Brain pericyte (primary cell): ENCODE results near the gene NUP133.
"Not testable (repeated sequence)": the region's sequence is repeated elsewhere in the genome, so short reads cannot be mapped to it uniquely, and the experiment has no call there.

Source experiments
- DNase-seq: peaks from one replicate; pipeline ENCODE4 v3.0.0-alpha.2; 2012; ENCODE audit warnings: low read depth, low spot score

The NUP133 gene

DNA sequence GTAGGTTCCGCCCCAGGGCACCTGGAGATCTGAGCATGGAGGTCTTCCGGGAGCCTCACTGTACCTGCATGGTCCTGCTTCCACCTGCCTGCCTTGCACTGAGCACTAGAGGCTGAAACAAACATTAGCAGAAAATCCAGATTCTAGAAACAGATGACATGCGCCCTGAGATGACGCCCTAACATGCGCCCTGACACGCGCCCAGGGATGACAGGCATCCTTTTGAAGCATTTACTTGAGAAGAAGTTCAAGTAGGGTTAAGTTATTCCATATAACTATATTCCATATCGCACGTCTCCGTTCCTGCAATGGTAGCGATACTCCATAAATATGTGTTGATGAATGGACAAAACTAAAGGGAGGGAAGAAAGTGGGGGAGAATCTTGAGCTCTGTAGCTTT lies 87.9 kb downstream of the NUP133 start:
- no peak for DNase-seq

DNA sequence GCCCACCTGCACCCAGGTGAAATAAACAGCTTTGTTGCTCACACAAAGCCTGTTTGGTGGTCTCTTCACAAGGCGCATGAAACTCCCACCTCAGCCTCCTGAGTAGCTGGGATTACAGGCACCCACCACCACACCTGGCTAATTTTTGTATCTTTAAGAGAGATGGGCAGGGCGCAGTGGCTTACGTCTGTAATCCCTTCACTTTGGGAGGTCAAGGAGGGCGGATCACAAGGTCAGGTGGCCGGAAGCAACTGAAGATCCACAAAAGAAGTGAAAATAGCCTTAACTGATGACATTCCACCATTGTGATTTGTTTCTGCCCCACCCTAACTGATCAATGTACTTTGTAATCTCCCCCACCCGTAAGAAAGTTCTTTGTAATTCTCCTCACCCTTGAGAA lies 89.6 kb downstream of the NUP133 start:
- DNase-seq: not testable (repeated sequence)

- not testable (repeated sequence) for DNase-seq
Observed at GRCh38 chr1:229412810-229413209, 95.3 kb downstream of the NUP133 start.

- DNase-seq: no peak
Observed at GRCh38 chr1:229412056-229412455, 96.1 kb downstream of the NUP133 start.

GRCh38 chr1:229411434-229412055 lies 96.6 kb downstream of the NUP133 start:
- no peak for DNase-seq

DNA sequence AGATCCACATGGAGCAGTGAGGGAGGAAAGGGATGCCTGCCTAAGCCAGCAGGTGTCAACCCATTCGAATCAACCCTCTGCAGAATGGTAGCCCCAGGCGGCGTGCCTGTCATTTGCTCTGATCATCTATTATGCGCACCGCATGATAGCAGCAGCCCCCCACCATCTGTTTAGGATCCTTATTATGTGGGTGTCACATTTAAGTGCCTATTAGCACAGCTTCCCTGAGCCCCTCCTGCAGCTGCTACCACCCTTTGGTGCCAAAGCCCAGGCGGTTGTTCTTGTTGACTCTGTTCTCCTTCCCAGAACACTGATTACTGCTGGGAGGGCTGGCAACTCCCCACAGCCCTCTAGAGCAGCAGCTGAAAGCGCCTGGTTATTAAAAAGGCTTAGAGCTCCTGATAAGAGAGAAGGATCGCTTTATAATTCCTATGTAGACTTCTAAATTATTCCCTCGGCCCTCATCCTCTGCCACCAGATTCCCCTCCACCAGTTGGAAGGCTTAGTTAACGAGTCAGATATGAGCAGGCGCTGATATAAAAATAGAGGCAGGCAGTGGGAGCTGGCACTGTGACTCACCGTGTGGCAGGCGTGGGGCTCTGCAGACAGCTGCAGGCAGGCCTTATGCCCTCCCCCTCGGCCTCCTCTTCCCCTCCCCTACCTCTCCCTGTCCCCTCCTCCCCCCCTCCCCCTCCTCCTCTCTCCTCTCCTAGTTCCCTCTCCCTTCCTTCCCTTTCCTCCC lies 97.3 kb downstream of the NUP133 start:
- no peak for DNase-seq

GRCh38 chr1:229410370-229410691 lies 97.8 kb downstream of the NUP133 start:
- DNase-seq: no peak

GRCh38 chr1:229409616-229410369 lies 98.3 kb downstream of the NUP133 start:
- no peak for DNase-seq

DNA sequence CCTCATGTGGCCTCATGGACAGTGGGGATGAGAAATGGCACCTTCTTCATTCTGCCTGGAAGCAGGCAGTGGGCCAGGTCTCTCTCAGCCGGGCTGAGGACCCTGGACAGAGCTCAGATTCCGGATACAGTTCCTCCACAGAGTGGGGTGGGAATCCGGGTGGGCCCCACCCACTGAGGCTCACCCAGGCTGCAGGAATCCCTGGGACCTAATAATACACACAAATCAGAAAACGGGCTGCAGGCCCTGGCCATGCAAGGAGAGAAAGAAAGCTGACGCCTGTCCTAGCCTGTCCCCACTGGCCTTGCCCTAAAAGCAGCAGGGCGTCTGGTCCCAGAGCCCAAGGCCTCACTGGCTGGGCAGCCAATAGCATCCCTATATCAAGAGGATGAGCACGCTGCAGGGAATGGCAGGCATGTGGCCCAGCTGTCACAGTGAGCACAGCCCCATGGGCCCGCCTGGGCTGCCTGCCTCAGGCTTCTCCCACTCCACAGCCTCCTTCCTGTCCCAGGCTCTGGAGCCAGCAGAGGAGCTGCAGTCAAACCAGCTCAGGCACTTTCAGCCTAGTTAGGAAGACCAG lies 99.6 kb downstream of the NUP133 start:
- no peak for DNase-seq

- DNase-seq: no peak
Observed at GRCh38 chr1:229407206-229408026, 100.7 kb downstream of the NUP133 start.

GRCh38 chr1:229406798-229407197 lies 101.3 kb downstream of the NUP133 start:
- no peak for DNase-seq

DNA sequence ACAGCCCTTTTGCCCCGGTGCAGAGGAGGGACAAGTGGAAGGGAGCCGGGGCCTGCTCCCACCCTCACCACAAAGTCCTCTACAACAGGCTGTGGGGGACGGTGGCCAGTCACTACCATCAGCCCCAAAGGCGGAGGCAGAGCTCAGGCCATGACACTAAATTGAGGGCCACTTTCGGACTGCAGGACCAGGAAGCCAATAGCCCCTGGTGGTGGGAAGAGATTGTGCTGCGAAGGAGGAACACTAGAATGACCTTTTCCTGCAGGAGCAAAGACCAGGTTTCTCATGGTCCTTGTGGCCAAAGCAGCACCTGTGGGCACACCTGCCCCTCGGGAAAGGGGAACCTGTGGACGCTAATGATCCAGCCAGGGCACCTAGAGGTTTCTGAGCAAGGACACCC lies 104.6 kb downstream of the NUP133 start:
- DNase-seq: no peak

- DNase-seq: no peak
Observed at GRCh38 chr1:229402993-229403392, 105.1 kb downstream of the NUP133 start.

GRCh38 chr1:229402329-229402728 lies 105.8 kb downstream of the NUP133 start:
- not testable (repeated sequence) for DNase-seq

DNA sequence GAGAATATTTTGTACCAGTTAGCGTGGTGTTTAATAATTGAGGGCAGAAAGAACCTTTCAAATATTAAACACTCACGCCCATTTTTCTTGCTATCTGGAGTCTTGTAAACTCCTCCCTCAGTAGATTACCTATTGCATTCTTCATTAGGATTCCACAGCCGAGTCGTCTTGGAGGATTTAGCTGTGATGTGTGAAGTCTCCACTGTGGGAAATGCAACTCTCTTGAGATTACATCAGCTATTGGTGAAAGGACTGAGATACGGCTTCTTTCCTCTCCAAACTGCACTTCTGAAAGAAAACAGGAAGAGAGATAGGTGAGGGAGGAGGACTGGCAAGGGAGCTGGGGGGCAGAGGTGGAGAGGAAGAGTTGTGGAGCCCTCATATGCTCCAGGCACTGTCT lies 110.4 kb downstream of the NUP133 start:
- no peak for DNase-seq

GRCh38 chr1:229396585-229397206 lies 111.4 kb downstream of the NUP133 start:
- DNase-seq: no peak

DNA sequence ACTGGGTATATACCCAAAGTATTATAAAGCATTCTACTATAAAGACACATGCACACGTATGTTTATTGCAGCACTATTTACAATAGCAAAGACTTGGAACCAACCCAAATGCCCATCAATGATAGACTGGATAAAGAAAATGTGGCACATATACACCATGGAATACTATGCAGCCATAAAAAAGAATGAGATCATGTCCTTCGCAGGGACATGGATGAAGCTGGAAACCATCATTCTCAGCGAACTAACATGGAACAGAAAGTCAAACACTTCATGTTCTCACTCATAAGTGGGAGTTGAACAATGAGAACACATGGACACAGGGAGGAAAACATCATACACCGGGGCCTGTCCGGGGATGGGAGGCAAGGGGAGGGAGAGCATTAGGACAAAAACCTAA lies 113.6 kb downstream of the NUP133 start:
- not testable (repeated sequence) for DNase-seq

GRCh38 chr1:229392936-229393335 lies 115.2 kb downstream of the NUP133 start:
- no peak for DNase-seq
